GM23338 (cell line): ENCODE measurements around the gene TMBIM6. TPM values are rescaled to one million over a fixed set of nuclear protein-coding genes. Genes with fewer than 3 reads are reported as not detected.

Experiments
- ATAC-seq: fragments of 200-7000 bp; cut with Tn5 transposase; 3 replicates; pipeline ENCODE4 v1.9.1; 2020
- DNase-seq: peaks from one replicate; pipeline ENCODE4 v3.0.0-alpha.2; 2015; ENCODE audit warnings: low spot score
- H2AFZ ChIP-seq: fragments of 200-600 bp; sonication (generic); 2 replicates; pipeline ENCODE4 v1.8.0; 2016; ENCODE audit warnings: antibody characterized with exemption, mild to moderate bottlenecking, moderate library complexity
- H3F3A ChIP-seq: fragments of 200-600 bp; sonication (generic); replicated peaks from 2 replicates; pipeline ENCODE4 v1.8.0; 2017; ENCODE audit warnings: antibody characterized with exemption, mixed run types, low read depth
- H3K27ac ChIP-seq: fragments of 200-600 bp; sonication (generic); 2 replicates; pipeline ENCODE4 v1.6.1; 2016; ENCODE audit warnings: low read depth
- H3K27me3 ChIP-seq: fragments of 200-600 bp; sonication (generic); 2 replicates; pipeline ENCODE4 v1.8.0; 2016; ENCODE audit warnings: mild to moderate bottlenecking, mixed run types, moderate library complexity; ENCODE audit not compliant: insufficient read depth
- H3K36me3 ChIP-seq: fragments of 200-600 bp; sonication (generic); 2 replicates; pipeline ENCODE4 v1.8.0; 2016; ENCODE audit warnings: mild to moderate bottlenecking; ENCODE audit not compliant: insufficient read depth
- H3K4me1 ChIP-seq: fragments of 200-600 bp; sonication (generic); 2 replicates; pipeline ENCODE4 v1.8.0; 2016; ENCODE audit warnings: mild to moderate bottlenecking, moderate library complexity; ENCODE audit not compliant: insufficient read depth
- H3K4me2 ChIP-seq: fragments of 200-600 bp; sonication (generic); 2 replicates; pipeline ENCODE4 v1.7.1; 2017; ENCODE audit warnings: mixed run types
- H3K4me3 ChIP-seq: fragments of 200-600 bp; sonication (generic); 2 replicates; pipeline ENCODE4 v1.6.1; 2016; ENCODE audit warnings: mixed run types
- H3K79me2 ChIP-seq: fragments of 200-600 bp; sonication (generic); replicated peaks from 2 replicates; pipeline ENCODE4 v1.8.0; 2017; ENCODE audit warnings: mild to moderate bottlenecking; ENCODE audit not compliant: insufficient read depth
- H3K9me2 ChIP-seq: fragments of 200-600 bp; sonication (generic); 2 replicates; pipeline ENCODE4 v1.8.0; 2017; ENCODE audit not compliant: insufficient read depth
- H4K20me1 ChIP-seq: fragments of 200-600 bp; sonication (generic); replicated peaks from 2 replicates; pipeline ENCODE4 v1.8.0; 2017; ENCODE audit warnings: mild to moderate bottlenecking; ENCODE audit not compliant: insufficient read depth
- H3K27ac Mint-ChIP-seq: 2 replicates; pipeline ENCODE4 v1.8.0; 2020; ENCODE audit warnings: inconsistent platforms, mild to moderate bottlenecking, moderate library complexity, mixed read lengths
- H3K27me3 Mint-ChIP-seq: 3 replicates; pipeline ENCODE4 v1.8.0; 2022; ENCODE audit warnings: low read depth, mild to moderate bottlenecking, moderate library complexity, mixed read lengths, inconsistent platforms; ENCODE audit not compliant: insufficient read depth, poor library complexity
- H3K36me3 Mint-ChIP-seq: 3 replicates; pipeline ENCODE4 v1.8.0; 2021; ENCODE audit warnings: low read depth, mild to moderate bottlenecking, inconsistent platforms, moderate library complexity, mixed read lengths
- H3K4me1 Mint-ChIP-seq: 3 replicates; pipeline ENCODE4 v1.8.0; 2020; ENCODE audit warnings: mild to moderate bottlenecking, inconsistent platforms, mixed read lengths
- H3K4me3 Mint-ChIP-seq: 3 replicates; pipeline ENCODE4 v1.8.0; 2021; ENCODE audit warnings: moderate library complexity, mild to moderate bottlenecking, inconsistent platforms, mixed read lengths
- H3K9me3 Mint-ChIP-seq: 3 replicates; pipeline ENCODE4 v1.8.0; 2020; ENCODE audit warnings: moderate library complexity, mild to moderate bottlenecking, inconsistent platforms, mixed read lengths
- CREB1 ChIP-seq: fragments of 250-450 bp; sonication (Bioruptor Pico); IDR thresholded peaks from 2 replicates; pipeline ENCODE4 v1.5.0; 2020; ENCODE audit warnings: low read depth, mild to moderate bottlenecking, moderate library complexity
- EZH2 ChIP-seq: fragments of 200-600 bp; sonication (generic); IDR thresholded peaks from one replicate; pipeline ENCODE4 v1.8.0; 2017; ENCODE audit warnings: antibody characterized with exemption, mild to moderate bottlenecking, low read depth; ENCODE audit not compliant: unreplicated experiment
- EZH2phosphoT487 ChIP-seq: fragments of 200-600 bp; sonication (generic); IDR thresholded peaks from one replicate; pipeline ENCODE4 v1.8.1; 2018; ENCODE audit warnings: antibody characterized with exemption; ENCODE audit not compliant: unreplicated experiment
- JUNB ChIP-seq: IDR thresholded peaks from one replicate; pipeline ENCODE4 v1.6.1; 2016; ENCODE audit warnings: antibody characterized with exemption; ENCODE audit not compliant: unreplicated experiment
- NANOG ChIP-seq: IDR thresholded peaks from 2 replicates; pipeline ENCODE4 v1.6.1; 2016; ENCODE audit warnings: antibody characterized with exemption, borderline replicate concordance
- POLR2AphosphoS5 ChIP-seq: IDR thresholded peaks from 2 replicates; pipeline ENCODE4 v1.6.1; 2016; ENCODE audit warnings: antibody characterized with exemption, low read depth
- REST ChIP-seq: IDR thresholded peaks from one replicate; pipeline ENCODE4 v1.6.1; 2018; ENCODE audit warnings: antibody characterized with exemption; ENCODE audit not compliant: unreplicated experiment
- STAT1 ChIP-seq: IDR thresholded peaks from one replicate; pipeline ENCODE4 v1.6.1; 2016; ENCODE audit warnings: antibody characterized with exemption; ENCODE audit not compliant: unreplicated experiment
- ZNF114 ChIP-seq: fragments of 250-450 bp; sonication (Bioruptor Pico); IDR thresholded peaks from 2 replicates; pipeline ENCODE4 v1.5.0; 2020; ENCODE audit warnings: mild to moderate bottlenecking, moderate library complexity
- ZNF331 ChIP-seq: fragments of 250-450 bp; sonication (Bioruptor Pico); IDR thresholded peaks from 2 replicates; pipeline ENCODE4 v1.5.0; 2020; ENCODE audit warnings: low read depth, mild to moderate bottlenecking, moderate library complexity
- polyA plus RNA-seq: library from polyadenylated mRNA; unstranded; fragments of >200 nt; fragmentation: Nextera tagmentation; extraction: Ambion mirVana; gene quantifications from 2 replicates; pipeline ENCODE4 v1.2.1, GENCODE V29; 2016
- total RNA-seq: library from RNA; depleted of rRNA; stranded (reverse); fragments of >200 nt; shearing (Covaris generic); gene quantifications from 2 replicates; pipeline ENCODE4 v1.2.3, GENCODE V29; 2014
- TF ChIP-seq, protein P1 (sequence below): IDR thresholded peaks from 2 replicates; pipeline ENCODE4 v1.6.1; 2016; ENCODE audit warnings: antibody characterized with exemption
- TF ChIP-seq, protein P2 (sequence below), 2 experiments: fragments of 200-600 bp in 1 of 2; sonication (generic) in 1 of 2; conservative IDR thresholded peaks; 2 replicates each; pipeline versions ENCODE4 v1.5.1 to v1.6.1; 2016 to 2017; ENCODE audit warnings: antibody characterized with exemption in 2 of 2, low read depth in 2 of 2, mild to moderate bottlenecking in 2 of 2, moderate library complexity in 1 of 2
- TF ChIP-seq, protein P3 (sequence below): fragments of 250-450 bp; sonication (Bioruptor Pico); IDR thresholded peaks from 2 replicates; pipeline ENCODE4 v1.5.0; 2020; ENCODE audit warnings: mild to moderate bottlenecking, moderate library complexity

TMBIM6 gene
- total and polyA plus RNA-seq, 2 experiments from 2014 or later = 245 to 349 TPM

DNA sequence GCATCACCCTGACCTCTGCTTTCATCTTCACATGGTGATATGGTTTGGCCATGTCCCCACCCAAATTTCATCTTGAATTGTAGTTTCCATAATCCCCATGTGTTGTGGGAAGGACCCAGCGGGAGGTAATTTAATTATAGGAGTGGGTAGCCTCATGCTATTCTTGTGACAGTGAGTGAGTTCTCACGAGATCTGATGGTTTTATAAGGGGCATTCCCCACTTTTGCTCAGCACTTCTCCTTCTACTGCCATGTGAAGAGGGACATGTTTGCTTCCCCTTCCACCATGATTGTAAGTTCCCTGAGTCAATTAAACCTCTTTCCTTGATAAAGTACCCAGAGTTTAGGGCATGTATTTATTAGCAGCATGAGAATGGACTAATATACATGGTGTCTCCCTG, 38.2 kb downstream of the TMBIM6 start:
- Histone ChIP-seq H3K27me3 (no peaks in the 10 kb centered on the region), H3K4me2 (no peak overlapping the region), H3K79me2 (no peaks in the 10 kb centered on the region), H3K27ac (no peak overlapping the region), H3K4me1 (no peaks in the 10 kb centered on the region), H4K20me1 (no peaks in the 10 kb centered on the region), H3K36me3 (no peaks in the 10 kb centered on the region), H3K9me2 (no peaks in the 10 kb centered on the region), H2AFZ (no peak overlapping the region), H3K4me3 (no peak overlapping the region), H3F3A (no peaks in the 10 kb centered on the region)
- H3K9me3 Mint-ChIP-seq = no peaks in the 10 kb centered on the region; the same call in 2 of the 3 replicates
- no peak for DNase-seq
- no peaks in the 10 kb centered on the region for H3K36me3 Mint-ChIP-seq
- H3K4me3 Mint-ChIP-seq = no peak overlapping the region
- peaks cover 20% of the 10 kb centered on the region for H3K27me3 Mint-ChIP-seq
- no peak overlapping the region for H3K27ac Mint-ChIP-seq
- H3K4me1 Mint-ChIP-seq = peaks cover 12% of the 10 kb centered on the region
- TF ChIP-seq REST (no peak), JUNB (no peak), CREB1 (CRISPR knock-in tag) (no peak), POLR2AphosphoS5 (no peak), ZNF331 (CRISPR knock-in tag) (no peak), NANOG (no peak), STAT1 (no peak), EZH2phosphoT487 (no peak), ZNF114 (CRISPR knock-in tag) (no peak), EZH2 (no peak)
- TF ChIP-seq, protein P1, sequence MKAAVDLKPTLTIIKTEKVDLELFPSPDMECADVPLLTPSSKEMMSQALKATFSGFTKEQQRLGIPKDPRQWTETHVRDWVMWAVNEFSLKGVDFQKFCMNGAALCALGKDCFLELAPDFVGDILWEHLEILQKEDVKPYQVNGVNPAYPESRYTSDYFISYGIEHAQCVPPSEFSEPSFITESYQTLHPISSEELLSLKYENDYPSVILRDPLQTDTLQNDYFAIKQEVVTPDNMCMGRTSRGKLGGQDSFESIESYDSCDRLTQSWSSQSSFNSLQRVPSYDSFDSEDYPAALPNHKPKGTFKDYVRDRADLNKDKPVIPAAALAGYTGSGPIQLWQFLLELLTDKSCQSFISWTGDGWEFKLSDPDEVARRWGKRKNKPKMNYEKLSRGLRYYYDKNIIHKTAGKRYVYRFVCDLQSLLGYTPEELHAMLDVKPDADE = no peak
- TF ChIP-seq, protein P2, sequence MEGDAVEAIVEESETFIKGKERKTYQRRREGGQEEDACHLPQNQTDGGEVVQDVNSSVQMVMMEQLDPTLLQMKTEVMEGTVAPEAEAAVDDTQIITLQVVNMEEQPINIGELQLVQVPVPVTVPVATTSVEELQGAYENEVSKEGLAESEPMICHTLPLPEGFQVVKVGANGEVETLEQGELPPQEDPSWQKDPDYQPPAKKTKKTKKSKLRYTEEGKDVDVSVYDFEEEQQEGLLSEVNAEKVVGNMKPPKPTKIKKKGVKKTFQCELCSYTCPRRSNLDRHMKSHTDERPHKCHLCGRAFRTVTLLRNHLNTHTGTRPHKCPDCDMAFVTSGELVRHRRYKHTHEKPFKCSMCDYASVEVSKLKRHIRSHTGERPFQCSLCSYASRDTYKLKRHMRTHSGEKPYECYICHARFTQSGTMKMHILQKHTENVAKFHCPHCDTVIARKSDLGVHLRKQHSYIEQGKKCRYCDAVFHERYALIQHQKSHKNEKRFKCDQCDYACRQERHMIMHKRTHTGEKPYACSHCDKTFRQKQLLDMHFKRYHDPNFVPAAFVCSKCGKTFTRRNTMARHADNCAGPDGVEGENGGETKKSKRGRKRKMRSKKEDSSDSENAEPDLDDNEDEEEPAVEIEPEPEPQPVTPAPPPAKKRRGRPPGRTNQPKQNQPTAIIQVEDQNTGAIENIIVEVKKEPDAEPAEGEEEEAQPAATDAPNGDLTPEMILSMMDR (conservative IDR thresholded peaks at IDR 0.05; ENCODE audit: low read depth in 2 of 2) = no peak
- TF ChIP-seq, protein P3, sequence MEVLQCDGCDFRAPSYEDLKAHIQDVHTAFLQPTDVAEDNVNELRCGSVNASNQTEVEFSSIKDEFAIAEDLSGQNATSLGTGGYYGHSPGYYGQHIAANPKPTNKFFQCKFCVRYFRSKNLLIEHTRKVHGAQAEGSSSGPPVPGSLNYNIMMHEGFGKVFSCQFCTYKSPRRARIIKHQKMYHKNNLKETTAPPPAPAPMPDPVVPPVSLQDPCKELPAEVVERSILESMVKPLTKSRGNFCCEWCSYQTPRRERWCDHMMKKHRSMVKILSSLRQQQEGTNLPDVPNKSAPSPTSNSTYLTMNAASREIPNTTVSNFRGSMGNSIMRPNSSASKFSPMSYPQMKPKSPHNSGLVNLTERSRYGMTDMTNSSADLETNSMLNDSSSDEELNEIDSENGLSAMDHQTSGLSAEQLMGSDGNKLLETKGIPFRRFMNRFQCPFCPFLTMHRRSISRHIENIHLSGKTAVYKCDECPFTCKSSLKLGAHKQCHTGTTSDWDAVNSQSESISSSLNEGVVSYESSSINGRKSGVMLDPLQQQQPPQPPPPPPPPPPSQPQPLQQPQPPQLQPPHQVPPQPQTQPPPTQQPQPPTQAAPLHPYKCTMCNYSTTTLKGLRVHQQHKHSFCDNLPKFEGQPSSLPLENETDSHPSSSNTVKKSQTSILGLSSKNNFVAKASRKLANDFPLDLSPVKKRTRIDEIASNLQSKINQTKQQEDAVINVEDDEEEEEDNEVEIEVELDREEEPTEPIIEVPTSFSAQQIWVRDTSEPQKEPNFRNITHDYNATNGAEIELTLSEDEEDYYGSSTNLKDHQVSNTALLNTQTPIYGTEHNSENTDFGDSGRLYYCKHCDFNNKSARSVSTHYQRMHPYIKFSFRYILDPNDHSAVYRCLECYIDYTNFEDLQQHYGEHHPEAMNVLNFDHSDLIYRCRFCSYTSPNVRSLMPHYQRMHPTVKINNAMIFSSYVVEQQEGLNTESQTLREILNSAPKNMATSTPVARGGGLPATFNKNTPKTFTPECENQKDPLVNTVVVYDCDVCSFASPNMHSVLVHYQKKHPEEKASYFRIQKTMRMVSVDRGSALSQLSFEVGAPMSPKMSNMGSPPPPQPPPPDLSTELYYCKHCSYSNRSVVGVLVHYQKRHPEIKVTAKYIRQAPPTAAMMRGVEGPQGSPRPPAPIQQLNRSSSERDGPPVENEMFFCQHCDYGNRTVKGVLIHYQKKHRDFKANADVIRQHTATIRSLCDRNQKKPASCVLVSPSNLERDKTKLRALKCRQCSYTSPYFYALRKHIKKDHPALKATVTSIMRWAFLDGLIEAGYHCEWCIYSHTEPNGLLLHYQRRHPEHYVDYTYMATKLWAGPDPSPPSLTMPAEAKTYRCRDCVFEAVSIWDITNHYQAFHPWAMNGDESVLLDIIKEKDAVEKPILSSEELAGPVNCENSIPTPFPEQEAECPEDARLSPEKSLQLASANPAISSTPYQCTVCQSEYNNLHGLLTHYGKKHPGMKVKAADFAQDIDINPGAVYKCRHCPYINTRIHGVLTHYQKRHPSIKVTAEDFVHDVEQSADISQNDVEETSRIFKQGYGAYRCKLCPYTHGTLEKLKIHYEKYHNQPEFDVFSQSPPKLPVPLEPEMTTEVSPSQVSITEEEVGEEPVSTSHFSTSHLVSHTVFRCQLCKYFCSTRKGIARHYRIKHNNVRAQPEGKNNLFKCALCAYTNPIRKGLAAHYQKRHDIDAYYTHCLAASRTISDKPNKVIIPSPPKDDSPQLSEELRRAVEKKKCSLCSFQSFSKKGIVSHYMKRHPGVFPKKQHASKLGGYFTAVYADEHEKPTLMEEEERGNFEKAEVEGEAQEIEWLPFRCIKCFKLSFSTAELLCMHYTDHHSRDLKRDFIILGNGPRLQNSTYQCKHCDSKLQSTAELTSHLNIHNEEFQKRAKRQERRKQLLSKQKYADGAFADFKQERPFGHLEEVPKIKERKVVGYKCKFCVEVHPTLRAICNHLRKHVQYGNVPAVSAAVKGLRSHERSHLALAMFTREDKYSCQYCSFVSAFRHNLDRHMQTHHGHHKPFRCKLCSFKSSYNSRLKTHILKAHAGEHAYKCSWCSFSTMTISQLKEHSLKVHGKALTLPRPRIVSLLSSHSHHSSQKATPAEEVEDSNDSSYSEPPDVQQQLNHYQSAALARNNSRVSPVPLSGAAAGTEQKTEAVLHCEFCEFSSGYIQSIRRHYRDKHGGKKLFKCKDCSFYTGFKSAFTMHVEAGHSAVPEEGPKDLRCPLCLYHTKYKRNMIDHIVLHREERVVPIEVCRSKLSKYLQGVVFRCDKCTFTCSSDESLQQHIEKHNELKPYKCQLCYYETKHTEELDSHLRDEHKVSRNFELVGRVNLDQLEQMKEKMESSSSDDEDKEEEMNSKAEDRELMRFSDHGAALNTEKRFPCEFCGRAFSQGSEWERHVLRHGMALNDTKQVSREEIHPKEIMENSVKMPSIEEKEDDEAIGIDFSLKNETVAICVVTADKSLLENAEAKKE = no peak
- no peak for ATAC-seq
